CD4-positive, alpha-beta T cell treated with Interleukin-4 for 1 hour (primary cell): ENCODE data around the gene FRA10AC1.
A peak's percentile ranks its signal among the peaks of the same experiment; 100 is the strongest.
"Not testable (repeated sequence)": the region's sequence is repeated elsewhere in the genome, so short reads cannot be mapped to it uniquely, and the experiment has no call there.

Experiments
- DNase-seq, 2 donors: peaks; one replicate each; pipeline ENCODE4 v3.0.0-alpha.2; 2020 to 2022

Gene FRA10AC1

DNA sequence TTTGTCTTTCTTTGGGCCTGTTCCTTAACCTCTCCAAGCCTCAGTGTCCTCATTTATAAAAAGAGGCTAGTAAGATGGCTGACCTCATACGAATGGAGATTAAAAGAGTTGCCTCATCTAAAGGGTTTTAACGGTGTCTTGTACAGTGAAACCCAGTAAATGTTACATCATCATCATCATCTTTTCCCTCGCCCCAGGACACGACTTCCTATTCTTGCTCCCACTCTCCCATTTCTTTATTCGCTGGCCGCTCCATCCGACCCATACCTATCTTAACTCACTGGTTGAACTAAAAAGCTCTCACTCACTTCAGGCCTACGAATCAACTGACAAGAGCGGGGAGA is 554 bp downstream of the FRA10AC1 start:
- DNase-seq, result no peak

DNA sequence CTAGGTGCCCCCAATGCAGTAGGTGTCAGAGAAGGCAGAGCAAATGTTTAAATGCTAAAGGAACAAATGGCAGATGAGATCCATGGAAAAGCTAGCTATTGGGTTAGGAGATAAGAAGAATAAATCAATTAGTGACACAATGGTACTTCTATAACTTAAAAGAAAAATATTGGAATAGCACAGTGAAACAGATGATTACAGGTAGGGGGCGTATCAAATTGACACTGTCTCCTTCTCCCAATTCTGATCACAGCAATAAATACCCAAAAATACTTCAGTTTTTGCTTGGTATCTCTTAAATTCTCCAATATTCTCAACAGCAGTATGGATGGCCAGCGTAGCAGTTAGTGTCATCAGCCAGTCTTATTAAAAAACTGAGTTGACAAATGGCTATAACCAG is 5.2 kb downstream of the FRA10AC1 start:
- DNase-seq, result no peak

DNA sequence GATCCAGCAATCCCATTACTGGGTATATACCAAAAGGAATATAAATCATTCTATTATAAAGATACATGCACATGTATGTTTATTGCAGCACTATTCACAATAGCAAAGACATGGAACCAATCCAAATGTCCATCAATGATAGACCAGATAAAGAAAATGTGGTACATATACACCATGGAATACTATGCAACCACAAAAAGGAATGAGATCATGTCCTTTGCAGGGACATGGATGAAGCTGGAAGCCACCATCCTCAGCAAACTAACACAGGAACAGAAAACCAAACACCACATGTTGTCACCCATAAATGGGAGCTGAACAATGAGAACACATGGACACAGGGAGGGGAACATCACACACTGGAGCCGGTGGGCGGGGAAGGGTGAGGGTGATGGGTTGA is 5.8 kb downstream of the FRA10AC1 start:
- DNase-seq, result not testable (repeated sequence)

DNA sequence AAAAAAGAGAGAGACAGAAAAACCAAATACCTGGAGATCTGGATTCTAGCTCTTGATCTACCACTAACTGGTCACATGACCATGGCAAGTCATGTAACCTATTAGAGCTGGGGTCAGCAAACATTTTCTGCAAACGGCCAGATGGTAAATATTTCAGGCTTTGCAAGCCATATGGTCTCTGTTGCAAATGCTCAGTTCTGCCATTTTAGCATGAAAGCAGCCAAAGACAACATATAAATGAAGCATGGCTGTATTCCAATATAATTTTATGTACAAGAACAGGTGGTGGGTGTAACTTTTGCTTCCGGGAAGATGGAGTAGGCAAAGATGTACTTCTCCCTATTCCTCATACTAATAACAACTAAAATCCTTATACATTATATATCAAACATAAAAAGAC is 6.7 kb downstream of the FRA10AC1 start:
- DNase-seq, result no peak

DNA sequence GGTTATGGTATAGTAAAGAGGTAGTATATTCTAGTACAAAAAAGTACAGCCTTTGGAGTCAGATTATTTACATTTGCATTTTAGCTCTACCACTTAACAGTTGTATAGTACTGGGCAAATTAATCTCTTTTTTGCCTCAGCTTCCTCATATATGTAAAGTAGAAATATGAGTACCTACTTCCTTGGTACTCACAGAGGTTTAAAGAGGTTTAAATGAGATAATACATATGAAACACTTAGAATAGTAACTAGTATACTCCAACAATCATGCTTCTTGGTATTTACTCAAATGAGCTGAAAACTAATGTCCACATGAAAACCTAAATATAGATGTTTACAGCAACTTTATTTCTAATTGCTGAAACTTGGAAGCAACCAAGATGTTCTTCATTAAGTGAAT is 14.7 kb downstream of the FRA10AC1 start:
- no peak for DNase-seq

DNA sequence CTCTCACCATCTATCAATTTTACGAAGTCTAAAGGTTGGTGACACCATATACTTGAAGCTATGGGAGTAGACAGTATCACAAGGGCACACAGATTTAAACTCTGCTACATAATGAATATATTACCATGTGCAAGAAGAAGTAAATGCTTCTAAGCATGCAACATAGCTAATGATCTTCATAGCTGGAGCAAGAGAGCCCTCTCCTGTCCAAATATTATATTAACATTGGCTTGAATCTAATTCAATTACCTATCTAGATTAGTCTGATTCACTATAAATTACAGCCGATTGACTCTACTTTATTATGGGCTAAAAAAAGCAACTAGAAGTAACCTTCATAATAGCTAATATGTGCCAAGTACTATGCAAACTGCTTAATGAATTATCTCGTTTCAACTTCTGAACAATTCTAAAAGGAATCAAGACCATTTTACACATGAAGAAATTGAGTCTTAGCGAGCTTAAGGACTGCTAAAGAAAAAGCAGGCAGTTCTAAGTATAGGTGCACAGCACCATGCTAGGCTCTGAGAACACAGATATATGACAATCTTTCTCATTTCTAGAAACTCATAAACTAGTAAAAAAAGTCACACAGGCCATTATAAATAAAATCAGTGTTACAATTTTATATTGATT is 21.9 kb downstream of the FRA10AC1 start:
- peak in 1 of 2 donors; percentile 22 for DNase-seq

DNA sequence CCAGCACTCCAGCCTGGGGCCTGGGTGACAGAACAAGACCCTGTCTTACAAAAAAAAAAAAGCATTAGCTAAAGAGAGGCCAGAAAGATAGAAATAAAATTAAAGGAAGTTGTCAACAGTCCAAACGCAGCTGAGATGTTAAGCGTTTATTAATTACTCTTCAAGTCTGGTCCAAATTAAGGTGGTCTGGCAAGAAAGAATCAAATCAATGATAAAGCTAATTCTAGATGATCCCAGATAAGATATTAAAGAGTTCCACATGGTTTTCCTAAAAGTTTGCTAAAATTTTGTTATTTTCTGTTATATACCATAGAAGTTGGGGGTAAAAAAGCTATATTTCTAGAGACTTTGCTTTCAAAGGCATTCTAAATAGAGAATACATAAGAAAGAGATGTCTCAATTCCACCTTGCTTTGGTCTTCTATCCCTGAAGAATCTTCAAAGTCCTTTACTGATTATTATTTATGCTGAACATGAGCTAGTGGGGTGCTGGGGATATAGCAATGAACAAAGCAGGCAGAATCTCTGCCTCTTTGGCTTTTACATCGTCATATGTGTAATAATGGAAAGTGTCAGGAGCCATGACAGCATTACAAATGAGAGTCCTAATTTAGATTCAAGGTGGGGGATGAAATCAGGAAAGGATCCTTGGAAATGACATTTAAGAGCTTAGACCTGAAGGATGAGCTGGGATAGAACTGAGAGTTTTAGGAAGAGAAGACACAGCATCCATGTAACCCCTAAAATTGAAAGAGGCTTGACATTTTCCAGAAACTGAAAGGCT is 23.4 kb downstream of the FRA10AC1 start:
- no peak for DNase-seq

DNA sequence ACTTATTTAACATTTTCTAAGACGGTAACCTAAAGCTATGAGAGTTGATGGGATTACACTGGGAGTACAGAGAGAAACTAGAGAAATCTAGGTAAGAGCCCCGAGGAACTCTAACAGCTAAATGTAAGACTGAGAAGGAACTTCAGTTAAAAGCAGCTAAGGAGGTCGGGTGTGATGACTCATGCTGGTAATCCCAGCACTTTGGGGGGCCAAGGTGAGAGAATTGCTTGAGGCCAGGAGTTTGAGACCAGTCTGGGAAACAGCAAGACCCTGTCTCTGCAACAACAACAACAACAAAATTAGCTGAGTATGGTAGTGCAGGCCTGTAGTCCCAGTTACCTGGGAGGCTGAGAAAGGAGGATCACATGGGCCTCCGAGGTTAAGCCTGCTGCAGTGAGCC is 24.0 kb downstream of the FRA10AC1 start:
- DNase-seq, result no peak

DNA sequence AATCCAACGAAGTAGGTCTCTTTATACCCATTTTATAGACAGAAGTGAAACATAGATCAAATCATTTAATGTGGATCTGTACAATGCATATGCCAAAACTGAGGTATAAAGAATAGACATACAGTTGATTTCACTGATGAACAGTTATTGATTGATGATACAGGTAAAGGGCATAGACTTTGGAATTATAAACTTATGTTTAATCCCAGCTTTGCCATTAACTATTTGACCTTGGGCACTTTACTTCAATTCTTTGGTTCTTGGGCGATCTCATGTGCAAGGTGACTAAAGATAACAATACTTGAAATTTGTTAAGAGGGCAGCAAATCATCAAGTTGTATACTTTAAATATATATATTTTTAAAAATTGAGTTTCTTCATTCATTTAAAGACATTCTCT is 28.6 kb downstream of the FRA10AC1 start:
- DNase-seq, result no peak

DNA sequence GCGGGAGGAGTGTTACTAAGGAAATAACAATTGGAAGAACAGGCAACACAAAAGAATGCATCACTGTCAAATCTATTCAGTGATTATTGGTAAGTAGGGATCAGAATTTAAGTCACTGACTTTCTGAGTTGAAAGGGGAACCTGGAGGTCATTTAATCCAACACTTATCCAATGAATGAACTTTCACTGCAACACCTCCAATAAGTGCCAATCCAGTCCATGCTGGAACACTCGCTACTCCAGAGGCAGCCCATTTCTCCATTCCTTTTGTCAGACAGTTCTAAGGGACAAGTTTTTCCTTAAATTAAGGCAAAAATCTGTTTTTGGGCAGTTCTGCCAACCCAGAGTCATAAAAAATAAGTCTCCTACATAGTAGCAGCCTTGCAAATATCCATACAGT is 29.5 kb downstream of the FRA10AC1 start:
- no peak for DNase-seq

DNA sequence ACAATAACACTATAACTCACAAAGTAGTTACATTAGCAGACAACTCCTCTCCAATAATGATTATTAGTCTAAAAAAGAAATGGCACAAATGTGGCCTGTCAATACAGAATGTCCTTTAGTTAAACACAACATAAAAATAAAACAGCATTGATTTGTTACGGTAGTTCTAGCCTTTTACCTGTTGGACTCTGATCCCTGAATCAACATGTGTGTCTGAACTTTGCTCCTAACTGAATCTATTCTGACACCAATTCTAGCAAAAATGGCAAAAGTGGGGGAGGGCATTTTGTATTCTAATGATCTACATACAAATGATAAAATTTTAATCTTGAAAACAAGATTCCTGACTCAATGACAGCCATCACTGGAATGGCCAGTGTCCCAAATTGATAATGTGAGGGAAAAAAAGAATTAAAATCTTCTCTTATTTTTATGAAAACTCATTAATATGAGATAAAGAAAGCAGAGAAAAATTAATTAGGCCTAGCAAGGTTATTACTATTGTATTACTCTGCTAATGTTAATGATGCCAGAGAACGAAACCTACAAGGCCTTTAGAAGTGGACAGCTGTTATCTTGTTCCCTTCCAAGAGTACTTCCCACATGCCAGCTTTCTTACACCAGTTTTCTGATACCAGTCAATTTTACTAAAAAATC is 30.2 kb downstream of the FRA10AC1 start:
- DNase-seq, result no peak

DNA sequence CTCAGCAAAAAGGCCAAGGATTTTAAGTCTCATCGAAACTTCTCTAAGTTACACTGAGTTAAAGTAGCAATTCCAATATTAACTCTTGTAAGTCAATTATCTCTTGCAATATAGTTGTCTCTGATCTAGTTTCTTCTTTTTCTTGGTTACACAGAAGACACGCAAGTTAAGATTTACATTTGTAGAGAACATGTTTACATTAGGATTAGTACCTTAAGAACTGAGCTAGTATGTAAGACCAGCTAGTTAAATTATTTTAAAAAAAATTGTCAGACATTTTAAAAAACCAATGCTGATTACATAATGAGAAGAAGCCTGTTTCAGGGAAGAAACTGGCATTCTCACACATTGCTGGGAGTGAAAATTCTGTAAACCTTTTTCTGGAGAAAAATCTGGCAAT is 31.4 kb downstream of the FRA10AC1 start:
- DNase-seq, result no peak

DNA sequence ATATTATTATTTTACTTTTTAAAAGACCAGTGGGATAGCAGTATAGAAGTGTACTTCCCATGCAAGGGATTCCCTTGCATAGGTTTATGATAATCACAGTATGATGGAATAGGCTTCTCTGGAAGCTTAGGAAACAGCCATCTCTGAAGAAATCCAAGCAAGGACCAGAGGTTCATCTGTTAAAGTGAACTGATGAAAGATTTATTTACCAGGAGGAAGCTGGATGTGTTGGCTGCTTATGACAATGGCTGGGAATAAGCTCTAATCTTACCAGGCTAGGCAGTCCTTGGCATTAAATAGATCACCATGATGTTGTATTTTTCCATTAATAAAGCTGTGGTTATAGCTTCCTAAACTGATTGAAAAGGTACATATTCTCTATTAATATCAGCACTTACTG is 32.0 kb downstream of the FRA10AC1 start:
- DNase-seq, result no peak

DNA sequence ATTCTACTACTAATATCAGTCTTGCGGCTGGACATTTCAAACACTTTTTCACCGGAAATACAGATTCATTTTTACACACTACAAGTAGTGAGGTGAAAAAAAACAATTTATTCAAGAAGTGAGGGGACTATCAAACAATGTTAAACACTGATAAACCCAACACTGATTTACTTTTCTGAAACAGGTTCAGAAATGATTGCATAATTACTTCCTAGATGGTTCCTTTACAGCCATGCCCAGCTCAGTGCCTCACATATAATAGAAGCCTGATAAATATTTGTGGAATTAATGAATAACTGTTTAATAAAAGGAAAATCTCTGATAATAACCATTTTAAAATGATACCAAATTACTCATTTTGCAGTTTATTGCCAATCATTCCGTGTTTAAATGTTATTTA is 34.6 kb downstream of the FRA10AC1 start:
- no peak for DNase-seq

DNA sequence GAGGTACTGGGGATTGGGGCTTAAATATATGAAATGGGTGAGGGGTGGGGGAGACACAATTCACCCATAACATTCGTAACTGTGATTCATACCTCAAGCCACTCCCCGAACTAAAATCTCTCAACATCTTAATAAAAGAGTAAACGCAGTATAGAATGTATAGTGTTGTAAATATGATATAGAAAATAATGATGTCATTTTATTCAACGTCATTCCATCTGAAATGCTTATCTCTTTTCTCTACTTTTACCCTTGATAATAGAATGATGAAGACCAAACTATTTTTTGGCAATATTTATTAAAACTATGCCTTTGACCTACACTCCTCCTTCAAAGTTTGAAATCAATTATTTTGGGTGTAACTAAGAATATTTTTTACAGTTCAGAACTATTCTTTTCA is 36.4 kb downstream of the FRA10AC1 start:
- DNase-seq, result no peak

DNA sequence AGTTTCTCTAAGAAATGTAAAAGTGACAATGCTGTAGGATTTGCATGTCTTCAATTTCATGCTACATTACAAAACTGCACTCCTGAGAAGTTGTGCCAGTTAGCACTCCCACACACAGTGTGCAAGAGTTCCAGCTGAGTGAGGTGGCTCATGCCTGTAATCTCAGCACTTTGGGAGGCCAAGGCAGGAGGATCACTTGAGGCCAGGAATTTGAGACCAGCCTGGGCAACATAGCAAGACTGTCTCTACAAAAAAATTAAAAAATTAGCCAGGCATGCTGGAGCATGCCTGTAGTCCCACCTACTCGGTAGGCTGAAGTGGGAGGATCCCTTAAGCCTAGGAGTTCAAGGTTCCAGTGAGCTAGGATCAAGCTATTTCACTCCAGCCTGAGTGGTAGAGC is 44.6 kb downstream of the FRA10AC1 start:
- no peak for DNase-seq

DNA sequence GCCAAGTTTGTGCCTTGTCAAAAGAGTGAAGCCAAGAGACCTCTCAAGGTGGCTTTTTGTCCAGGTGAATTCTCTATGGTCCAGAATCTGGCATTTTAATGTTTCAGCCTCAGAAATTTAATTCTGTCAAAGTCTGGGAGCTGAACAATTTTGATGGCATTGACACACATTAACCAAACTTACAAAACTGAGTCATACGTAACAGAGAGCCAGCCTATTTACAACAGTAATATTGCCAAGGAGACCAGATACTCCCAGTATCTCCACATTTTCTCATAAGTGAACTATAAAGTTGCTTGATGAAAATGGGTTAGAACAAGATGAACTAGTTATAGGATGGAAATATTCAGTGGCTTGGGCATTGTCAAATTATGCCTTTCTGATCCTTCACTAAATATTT is 46.2 kb downstream of the FRA10AC1 start:
- no peak for DNase-seq

DNA sequence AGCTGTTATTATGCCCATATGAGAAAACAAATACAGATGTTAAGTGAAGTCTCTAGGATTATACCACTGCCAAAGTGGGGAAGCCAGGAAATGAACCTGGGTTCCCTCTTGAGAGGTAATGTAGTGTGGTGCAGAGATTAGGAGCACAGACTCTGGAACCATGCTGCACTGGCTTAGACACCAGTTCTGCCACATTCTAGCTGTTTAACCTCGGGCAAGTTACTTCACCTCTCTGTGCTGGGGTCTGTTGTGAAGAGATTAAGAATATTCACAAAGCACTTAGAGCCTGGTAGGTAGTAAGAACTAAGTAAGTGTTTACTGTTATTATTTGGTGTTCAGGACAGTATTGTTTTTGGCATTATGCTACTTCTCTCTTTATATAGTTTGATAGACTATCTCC is 48.2 kb downstream of the FRA10AC1 start:
- DNase-seq, result no peak

DNA sequence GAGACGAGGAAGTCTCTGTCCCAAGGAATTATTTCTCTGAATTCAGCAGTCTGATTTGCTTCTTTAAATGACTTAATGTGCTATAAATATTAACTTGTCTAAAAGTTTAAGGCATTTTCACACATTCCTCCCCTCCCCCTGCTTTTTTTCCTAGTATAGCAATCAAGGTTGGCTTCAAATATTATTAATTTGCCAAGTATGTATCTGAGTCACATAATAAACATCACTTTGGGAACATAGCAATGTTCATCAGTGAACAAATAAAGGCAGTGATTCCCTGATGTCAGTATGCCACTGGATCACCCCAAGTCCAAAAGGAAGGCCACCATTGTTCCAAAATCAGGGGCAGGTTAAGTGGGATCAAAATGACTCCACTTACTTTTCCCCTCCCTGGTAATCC is 49.5 kb downstream of the FRA10AC1 start:
- DNase-seq, result no peak

DNA sequence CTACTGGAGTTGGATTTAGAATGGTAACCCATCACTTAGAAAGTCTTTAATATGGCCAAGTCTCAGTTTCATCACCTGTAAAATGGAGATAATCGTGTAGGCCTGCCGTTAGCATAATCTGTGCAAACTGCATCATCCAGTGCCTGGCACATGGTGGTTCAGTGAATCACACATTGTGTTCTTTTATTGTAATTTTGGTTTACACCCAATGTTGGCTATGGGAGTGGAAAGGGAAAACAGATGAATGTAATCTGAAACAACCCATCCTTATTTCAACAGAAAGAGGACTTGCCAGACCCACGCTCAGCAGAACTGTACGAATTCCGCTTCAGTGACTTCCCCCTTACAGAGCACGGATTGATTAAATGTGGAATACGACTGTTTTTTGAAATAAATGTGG is 62.6 kb downstream of the FRA10AC1 start:
- DNase-seq, result no peak

DNA sequence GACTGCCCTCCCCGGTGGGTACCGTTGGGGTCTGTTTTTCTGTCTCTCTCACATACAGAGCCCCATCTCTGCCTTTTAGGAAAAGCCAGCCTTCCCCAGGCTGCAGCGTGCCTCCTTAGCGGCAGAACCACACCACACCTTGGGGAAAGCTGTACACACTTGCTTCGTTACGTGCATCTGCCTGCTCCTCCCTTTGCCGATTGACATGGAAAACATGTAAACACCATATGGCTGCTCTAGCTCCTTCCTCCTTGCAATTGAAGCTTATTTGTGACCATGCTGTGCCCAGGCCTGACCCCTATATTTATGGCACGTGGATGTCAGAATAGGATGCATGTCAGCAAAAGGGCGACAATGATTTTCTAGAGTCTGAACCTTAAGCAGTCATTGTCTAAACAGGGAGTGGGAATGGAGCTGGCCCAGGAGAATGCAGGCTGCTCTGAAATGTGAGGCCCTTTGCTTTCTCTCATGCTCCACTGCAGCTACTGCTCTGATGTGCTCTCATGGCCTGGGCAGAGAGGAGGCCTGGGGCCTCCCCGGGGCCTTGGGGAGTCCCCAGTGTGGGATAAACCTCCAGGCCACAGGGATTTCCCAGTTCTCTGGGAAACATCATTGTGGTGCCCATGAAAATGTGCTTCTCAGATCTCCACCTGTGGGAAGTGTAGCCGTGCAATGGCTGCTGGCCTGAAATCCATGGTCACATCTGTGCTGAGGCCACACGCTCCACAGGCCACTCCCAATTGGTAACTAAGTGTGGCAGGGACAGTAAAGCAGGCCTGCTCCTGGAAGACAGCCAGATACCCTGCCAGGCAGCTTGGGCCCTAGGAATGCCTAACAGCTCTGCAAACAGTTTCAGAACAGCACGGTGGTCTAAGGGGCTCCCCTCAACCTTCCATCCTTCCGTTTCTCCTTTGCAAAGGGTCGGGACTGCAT is 71.5 kb downstream of the FRA10AC1 start:
- DNase-seq, result no peak

DNA sequence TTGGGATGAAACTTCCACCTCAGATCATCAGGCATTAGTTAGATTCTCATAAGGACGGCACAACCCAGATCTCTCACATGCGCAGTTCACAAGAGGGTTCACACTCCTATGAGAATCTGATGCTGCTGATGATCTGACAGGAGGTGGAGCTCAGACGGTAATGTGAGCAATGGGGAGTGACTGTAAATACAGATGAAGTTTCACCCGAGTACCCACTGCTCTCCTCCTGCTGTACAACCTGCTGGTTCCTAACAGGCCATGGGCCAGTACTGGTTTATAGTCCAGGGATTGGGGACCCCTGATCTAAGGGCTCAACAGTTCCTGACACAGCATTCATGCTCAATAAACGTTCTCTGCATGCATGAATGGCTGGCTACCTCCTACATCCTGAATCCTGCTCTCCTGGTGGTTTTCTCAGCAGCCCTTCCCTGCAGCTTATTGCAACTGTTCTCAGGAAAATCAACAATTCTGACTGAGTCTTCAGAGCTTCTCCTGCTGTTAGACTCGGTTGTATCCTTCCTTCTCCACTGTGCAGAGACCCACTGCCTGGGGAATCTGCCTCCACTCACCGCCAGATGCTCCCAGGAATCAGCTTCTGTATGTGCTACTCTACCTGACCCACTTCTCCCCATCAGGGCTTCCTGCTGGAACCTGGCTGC is 72.6 kb downstream of the FRA10AC1 start:
- no peak for DNase-seq

DNA sequence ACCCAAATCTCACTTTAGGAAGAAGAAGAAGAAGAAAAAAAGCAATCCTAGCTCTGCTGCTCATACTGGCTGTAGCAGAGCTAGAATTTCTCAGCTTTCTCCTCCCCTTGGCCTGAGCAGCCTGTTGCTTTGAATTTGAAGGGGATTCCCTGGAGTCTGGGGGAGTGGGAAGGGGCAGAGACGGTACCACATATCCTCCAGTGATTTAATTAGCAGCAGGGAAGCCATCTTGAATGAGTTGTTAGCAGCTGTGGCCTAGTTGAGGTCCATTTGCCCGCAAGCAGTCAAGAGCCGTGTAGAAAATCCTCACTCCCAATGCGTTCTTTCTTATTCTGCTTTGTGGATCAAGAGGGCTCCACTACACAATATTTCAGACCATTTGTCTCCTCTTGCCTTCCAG is 73.5 kb downstream of the FRA10AC1 start:
- no peak for DNase-seq
